Measurements from ENCODE around the gene UAP1L1.

GRCh38 chr9:137082222-137082924 lies 5.1 kb downstream of the UAP1L1 start:
- TF ChIP-seq CTCF (IDR thresholded peaks at IDR 0.05), result no peak
- no peak for TF ChIP-seq EP300 (IDR thresholded peaks at IDR 0.05)
- no peak for TF ChIP-seq POLR2A (IDR thresholded peaks at IDR 0.05)

Measured in suprapubic skin (tissue), 3 donors.